ENCODE results near the gene PARP11. TPM values are rescaled to one million over a fixed set of nuclear protein-coding genes. Genes with fewer than 3 reads are reported as not detected.

The PARP11 gene
- total RNA-seq, 4 donors from 2014 or later: 3.9 to 10.0 (median 6.2) TPM

DNA sequence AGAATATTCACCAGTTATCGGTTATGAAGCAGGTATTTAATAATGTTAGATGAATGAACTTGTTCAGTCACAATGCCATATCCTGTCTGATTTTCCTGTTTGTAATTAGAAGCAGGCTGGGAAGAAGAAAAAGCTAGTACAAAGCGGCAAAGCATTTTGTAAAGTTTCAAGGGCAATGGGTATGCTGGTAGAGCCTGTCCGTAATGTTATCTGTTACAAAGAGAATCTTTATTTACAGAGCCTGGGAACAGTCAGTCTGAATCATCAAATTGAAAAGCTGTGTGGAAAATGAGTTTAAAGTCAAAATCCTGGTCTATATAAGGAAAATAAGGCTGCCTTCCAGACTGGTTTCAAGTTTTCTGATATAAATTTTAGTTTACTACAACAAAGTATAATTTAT is 40.5 kb downstream of the PARP11 start:
- H3K4me3 ChIP-seq: no peak overlapping the region
- no peaks in the 10 kb centered on the region for H3K27me3 ChIP-seq
- ATAC-seq: no peak
- TF ChIP-seq CTCF (IDR thresholded peaks at IDR 0.05): no peak
- TF ChIP-seq POLR2AphosphoS5 (IDR thresholded peaks at IDR 0.05): no peak
- no peak for TF ChIP-seq POLR2A (IDR thresholded peaks at IDR 0.05)
- TF ChIP-seq EP300 (IDR thresholded peaks at IDR 0.05): no peak
- peaks cover 0 to 3% (median 0%) of the 10 kb centered on the region in 3 donors for H3K4me1 ChIP-seq
- no peak overlapping the region for H3K27ac ChIP-seq
- no peaks in the 10 kb centered on the region for H3K9me3 ChIP-seq
- H3K36me3 ChIP-seq: peaks cover 0 to 17% of the 10 kb centered on the region in 2 donors
- 58 to 78% methylated on average over 3 of the region's 3 CpGs for WGBS, 2 donors (ENCODE audit: low coverage in 1 of 2)

DNA sequence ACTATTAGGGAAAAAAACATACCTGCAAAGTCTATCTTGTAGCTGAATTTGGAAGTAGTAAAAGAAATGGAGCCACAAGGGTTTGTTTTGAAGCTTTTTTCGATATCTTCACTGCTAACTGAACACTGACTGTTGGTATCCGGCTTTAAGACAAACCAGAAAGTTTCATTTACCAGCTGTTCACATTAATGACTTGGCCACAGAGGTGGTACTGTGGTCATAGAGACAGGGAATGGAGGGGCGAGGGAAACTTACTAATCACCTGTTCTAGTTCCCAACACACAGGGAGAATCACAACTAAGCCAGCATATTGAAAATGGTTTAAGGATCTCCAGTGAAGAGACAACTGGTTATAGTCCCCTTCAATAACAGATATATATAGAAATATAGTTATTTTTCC is 44.3 kb downstream of the PARP11 start:
- no peak for TF ChIP-seq EP300 (IDR thresholded peaks at IDR 0.05)
- no peak for TF ChIP-seq POLR2AphosphoS5 (IDR thresholded peaks at IDR 0.05)
- TF ChIP-seq POLR2A (IDR thresholded peaks at IDR 0.05): no peak
- no peak for TF ChIP-seq CTCF (IDR thresholded peaks at IDR 0.05)
- H3K36me3 ChIP-seq: peaks cover 0 to 52% of the 10 kb centered on the region in 2 donors
- no peak overlapping the region for H3K4me3 ChIP-seq
- H3K4me1 ChIP-seq: peaks cover 0 to 3% (median 0%) of the 10 kb centered on the region in 3 donors
- no peak overlapping the region for H3K27ac ChIP-seq
- ATAC-seq: no peak
- H3K27me3 ChIP-seq: no peaks in the 10 kb centered on the region
- WGBS, 2 donors (ENCODE audit: low coverage in 1 of 2): 90 to 97% methylated on average over 3 of the region's 3 CpGs
- no peaks in the 10 kb centered on the region for H3K9me3 ChIP-seq

DNA sequence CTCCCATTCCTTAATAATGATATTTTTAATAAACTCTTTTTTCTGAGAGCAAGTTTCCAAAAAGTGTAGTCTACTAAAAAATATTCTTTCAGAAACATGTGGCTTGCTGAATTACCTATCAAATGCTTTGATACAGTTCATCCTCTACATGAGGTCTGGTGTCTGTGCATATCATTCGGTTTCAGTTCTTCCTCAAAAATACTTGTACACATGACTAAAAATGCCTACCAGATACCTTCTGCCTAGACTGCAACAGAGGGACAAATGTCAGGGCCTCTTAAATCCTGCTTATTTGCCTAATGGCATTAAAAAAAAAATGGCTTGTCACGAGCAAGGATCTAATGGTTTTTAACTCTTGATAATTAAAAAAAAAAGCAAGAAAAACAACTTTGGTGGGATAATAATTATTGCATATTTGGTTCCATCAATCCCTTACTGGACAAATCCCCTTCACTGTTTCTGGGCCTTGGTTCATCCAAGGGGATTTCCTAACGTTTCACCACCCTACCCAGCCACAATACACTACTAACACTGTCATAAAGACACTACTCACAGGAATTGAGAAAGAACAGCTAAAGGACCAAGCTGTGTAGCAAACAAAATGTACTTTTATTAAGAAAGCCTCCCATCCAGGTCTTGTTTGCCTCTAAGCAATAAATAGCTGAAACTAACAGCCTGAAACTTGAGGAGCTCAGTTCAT is 45.7 kb downstream of the PARP11 start:
- TF ChIP-seq POLR2AphosphoS5 (IDR thresholded peaks at IDR 0.05): no peak
- TF ChIP-seq POLR2A (IDR thresholded peaks at IDR 0.05): no peak
- no peak for TF ChIP-seq CTCF (IDR thresholded peaks at IDR 0.05)
- no peak for TF ChIP-seq EP300 (IDR thresholded peaks at IDR 0.05)
- 80% methylated on average over 3 of the region's 3 CpGs for WGBS, 2 donors (ENCODE audit: low coverage in 1 of 2)
- Histone ChIP-seq H3K27me3 (no peaks in the 10 kb centered on the region), H3K4me3 (no peak overlapping the region), H3K4me1 (peaks cover 0 to 3% (median 0%) of the 10 kb centered on the region in 3 donors), H3K36me3 (peaks cover 0 to 63% of the 10 kb centered on the region in 2 donors), H3K27ac (no peak overlapping the region), H3K9me3 (no peaks in the 10 kb centered on the region)
- ATAC-seq: no peak

GRCh38 chr12:3821441-3821840 is 51.8 kb downstream of the PARP11 start:
- no peaks in the 10 kb centered on the region for H3K9me3 ChIP-seq
- no peaks in the 10 kb centered on the region for H3K4me1 ChIP-seq
- H3K36me3 ChIP-seq: peaks cover 0 to 82% of the 10 kb centered on the region in 2 donors
- no peak overlapping the region for H3K4me3 ChIP-seq
- ATAC-seq: no peak
- WGBS, 2 donors (ENCODE audit: low coverage in 1 of 2): 73 to 86% methylated on average over 1 of the region's 1 CpG
- TF ChIP-seq POLR2AphosphoS5 (IDR thresholded peaks at IDR 0.05): no peak
- no peak for TF ChIP-seq EP300 (IDR thresholded peaks at IDR 0.05)
- TF ChIP-seq POLR2A (IDR thresholded peaks at IDR 0.05): no peak
- TF ChIP-seq CTCF (IDR thresholded peaks at IDR 0.05): no peak
- H3K27me3 ChIP-seq: no peaks in the 10 kb centered on the region
- H3K27ac ChIP-seq: no peak overlapping the region

- Histone ChIP-seq H3K4me1 (no peaks in the 10 kb centered on the region), H3K9me3 (no peaks in the 10 kb centered on the region), H3K36me3 (peaks cover 0 to 70% of the 10 kb centered on the region in 2 donors), H3K4me3 (no peak overlapping the region), H3K27me3 (no peaks in the 10 kb centered on the region), H3K27ac (no peak overlapping the region)
- TF ChIP-seq EP300 (IDR thresholded peaks at IDR 0.05): no peak
- TF ChIP-seq POLR2A (IDR thresholded peaks at IDR 0.05): no peak
- no peak for TF ChIP-seq CTCF (IDR thresholded peaks at IDR 0.05)
- no peak for TF ChIP-seq POLR2AphosphoS5 (IDR thresholded peaks at IDR 0.05)
- 65 to 90% methylated on average over 3 of the region's 3 CpGs for WGBS, 2 donors (ENCODE audit: low coverage in 1 of 2)
- no peak for ATAC-seq
Measured at GRCh38 chr12:3820122-3820521, 53.1 kb downstream of the PARP11 start.

Data from gastroesophageal sphincter (tissue), 4 donors.